Neural cell (in vitro differentiated cells): ENCODE results near the gene ISG20.

Experiments
- POLR2AphosphoS5 ChIP-seq: IDR thresholded peaks from 2 replicates; pipeline ENCODE4 v1.6.1; 2012
- TF ChIP-seq, protein P1 (sequence below): fragments of 450-650 bp; IDR thresholded peaks from 2 replicates; pipeline ENCODE4 v1.5.1; 2014; ENCODE audit warnings: antibody characterized with exemption, mild to moderate bottlenecking, moderate library complexity; ENCODE audit not compliant: poor library complexity, severe bottlenecking

- TF ChIP-seq POLR2AphosphoS5: no peak
- TF ChIP-seq, protein P1, sequence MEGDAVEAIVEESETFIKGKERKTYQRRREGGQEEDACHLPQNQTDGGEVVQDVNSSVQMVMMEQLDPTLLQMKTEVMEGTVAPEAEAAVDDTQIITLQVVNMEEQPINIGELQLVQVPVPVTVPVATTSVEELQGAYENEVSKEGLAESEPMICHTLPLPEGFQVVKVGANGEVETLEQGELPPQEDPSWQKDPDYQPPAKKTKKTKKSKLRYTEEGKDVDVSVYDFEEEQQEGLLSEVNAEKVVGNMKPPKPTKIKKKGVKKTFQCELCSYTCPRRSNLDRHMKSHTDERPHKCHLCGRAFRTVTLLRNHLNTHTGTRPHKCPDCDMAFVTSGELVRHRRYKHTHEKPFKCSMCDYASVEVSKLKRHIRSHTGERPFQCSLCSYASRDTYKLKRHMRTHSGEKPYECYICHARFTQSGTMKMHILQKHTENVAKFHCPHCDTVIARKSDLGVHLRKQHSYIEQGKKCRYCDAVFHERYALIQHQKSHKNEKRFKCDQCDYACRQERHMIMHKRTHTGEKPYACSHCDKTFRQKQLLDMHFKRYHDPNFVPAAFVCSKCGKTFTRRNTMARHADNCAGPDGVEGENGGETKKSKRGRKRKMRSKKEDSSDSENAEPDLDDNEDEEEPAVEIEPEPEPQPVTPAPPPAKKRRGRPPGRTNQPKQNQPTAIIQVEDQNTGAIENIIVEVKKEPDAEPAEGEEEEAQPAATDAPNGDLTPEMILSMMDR: no peak
Measured at GRCh38 chr15:88637841-88638625, 783 bp upstream of the ISG20 start.
